ENCODE data around the gene CSNK1G3. TPM values are rescaled to one million over a fixed set of nuclear protein-coding genes. Genes with fewer than 3 reads are reported as not detected.
"Not testable (repeated sequence)": the region's sequence is repeated elsewhere in the genome, so short reads cannot be mapped to it uniquely, and the experiment has no call there.

Gene CSNK1G3
- total RNA-seq, 1 experiment from 2014 or later = 21.6 TPM

- DNase-seq (no peak), ATAC-seq (no peak)
- H3K9ac ChIP-seq (ENCODE audit: low read length) = no peak overlapping the region
- no TSS peak for BruUV-seq (replicated peaks)
- no peak overlapping the region for H3K4me2 ChIP-seq (ENCODE audit: low read length)
- H3K27me3 ChIP-seq (ENCODE audit: low read length) = no peaks in the 10 kb centered on the region
- intact Hi-C loops (cut with micrococcal nuclease) = no loop called here
- no peak overlapping the region for H3K27ac ChIP-seq (ENCODE audit: low read length)
- ChIA-PET POLR2A (ENCODE audit: unreplicated experiment) (no interaction called here), CTCF (no interaction called here)
- no peaks in the 10 kb centered on the region for H3K79me2 ChIP-seq (ENCODE audit: low read length)
- no peak overlapping the region for H3K4me3 ChIP-seq (ENCODE audit: low read length)
- H3K9me3 ChIP-seq (ENCODE audit: low read length) = no peaks in the 10 kb centered on the region
- H3K36me3 ChIP-seq (ENCODE audit: low read depth, low read length) = no peaks in the 10 kb centered on the region
- TF ChIP-seq EZH2phosphoT487 (IDR thresholded peaks at IDR 0.05; ENCODE audit: borderline replicate concordance, low read length) = no peak
- no peak for TF ChIP-seq CTCF (conservative IDR thresholded peaks at IDR 0.05; ENCODE audit: low read depth, low read length)
- no peak for TF ChIP-seq EZH2 (IDR thresholded peaks at IDR 0.05; ENCODE audit: low read length, unreplicated experiment)
- no peaks in the 10 kb centered on the region for H4K20me1 ChIP-seq (ENCODE audit: low read length)
- H2AFZ ChIP-seq (ENCODE audit: low read length) = no peak overlapping the region
- H3K9me2 ChIP-seq (replicated peaks; ENCODE audit: low read length) = no peaks in the 10 kb centered on the region
- H3F3A ChIP-seq (ENCODE audit: low read length, unreplicated experiment) = no peaks in the 10 kb centered on the region
- peaks cover 6% of the 10 kb centered on the region for H3K4me1 ChIP-seq (ENCODE audit: insufficient read depth, low read length)
Measured at GRCh38 chr5:123485275-123485674, 26.7 kb upstream of the CSNK1G3 start.

GRCh38 chr5:123486951-123487655 lies 24.9 kb upstream of the CSNK1G3 start:
- DNase-seq (no peak), ATAC-seq (no peak)
- no peak overlapping the region for H3K27ac ChIP-seq (ENCODE audit: low read length)
- TF ChIP-seq EZH2 (IDR thresholded peaks at IDR 0.05; ENCODE audit: low read length, unreplicated experiment) (no peak), CTCF (conservative IDR thresholded peaks at IDR 0.05; ENCODE audit: low read depth, low read length) (no peak), EZH2phosphoT487 (IDR thresholded peaks at IDR 0.05; ENCODE audit: borderline replicate concordance, low read length) (no peak)
- H3K27me3 ChIP-seq (ENCODE audit: low read length) = no peaks in the 10 kb centered on the region
- POLR2A ChIA-PET (ENCODE audit: unreplicated experiment) = no interaction called here
- no peaks in the 10 kb centered on the region for H3K9me3 ChIP-seq (ENCODE audit: low read length)
- H3K9ac ChIP-seq (ENCODE audit: low read length) = no peak overlapping the region
- H3F3A ChIP-seq (ENCODE audit: low read length, unreplicated experiment) = no peaks in the 10 kb centered on the region
- H2AFZ ChIP-seq (ENCODE audit: low read length) = no peak overlapping the region
- peaks cover 2% of the 10 kb centered on the region for H3K4me1 ChIP-seq (ENCODE audit: insufficient read depth, low read length)
- no peaks in the 10 kb centered on the region for H3K9me2 ChIP-seq (replicated peaks; ENCODE audit: low read length)
- H3K79me2 ChIP-seq (ENCODE audit: low read length) = no peaks in the 10 kb centered on the region
- BruUV-seq (replicated peaks) = no TSS peak
- intact Hi-C loops (cut with micrococcal nuclease) = no loop called here
- H3K4me3 ChIP-seq (ENCODE audit: low read length) = no peak overlapping the region
- H4K20me1 ChIP-seq (ENCODE audit: low read length) = no peaks in the 10 kb centered on the region
- no peaks in the 10 kb centered on the region for H3K36me3 ChIP-seq (ENCODE audit: low read depth, low read length)
- CTCF ChIA-PET = no interaction called here
- H3K4me2 ChIP-seq (ENCODE audit: low read length) = no peak overlapping the region

GRCh38 chr5:123490974-123491373 lies 21.0 kb upstream of the CSNK1G3 start:
- intact Hi-C loops (cut with micrococcal nuclease) = no loop called here
- H4K20me1 ChIP-seq (ENCODE audit: low read length) = no peaks in the 10 kb centered on the region
- no peaks in the 10 kb centered on the region for H3K4me1 ChIP-seq (ENCODE audit: insufficient read depth, low read length)
- no peaks in the 10 kb centered on the region for H3K27me3 ChIP-seq (ENCODE audit: low read length)
- H3K79me2 ChIP-seq (ENCODE audit: low read length) = no peaks in the 10 kb centered on the region
- no peak overlapping the region for H2AFZ ChIP-seq (ENCODE audit: low read length)
- ATAC-seq = no peak
- H3K36me3 ChIP-seq (ENCODE audit: low read depth, low read length) = no peaks in the 10 kb centered on the region
- H3K4me3 ChIP-seq (ENCODE audit: low read length) = no peak overlapping the region
- no peak overlapping the region for H3K9ac ChIP-seq (ENCODE audit: low read length)
- TF ChIP-seq CTCF (conservative IDR thresholded peaks at IDR 0.05; ENCODE audit: low read depth, low read length) (no peak), EZH2phosphoT487 (IDR thresholded peaks at IDR 0.05; ENCODE audit: borderline replicate concordance, low read length) (no peak), EZH2 (IDR thresholded peaks at IDR 0.05; ENCODE audit: low read length, unreplicated experiment) (no peak)
- no peak for DNase-seq
- H3K9me3 ChIP-seq (ENCODE audit: low read length) = no peaks in the 10 kb centered on the region
- CTCF ChIA-PET = no interaction called here
- POLR2A ChIA-PET (ENCODE audit: unreplicated experiment) = no interaction called here
- BruUV-seq (replicated peaks) = no TSS peak
- no peaks in the 10 kb centered on the region for H3K9me2 ChIP-seq (replicated peaks; ENCODE audit: low read length)
- no peak overlapping the region for H3K4me2 ChIP-seq (ENCODE audit: low read length)
- H3K27ac ChIP-seq (ENCODE audit: low read length) = no peak overlapping the region
- H3F3A ChIP-seq (ENCODE audit: low read length, unreplicated experiment) = no peaks in the 10 kb centered on the region

- H3K4me1 ChIP-seq (ENCODE audit: insufficient read depth, low read length); BruUV-seq (replicated peaks); H3K9ac ChIP-seq (ENCODE audit: low read length); H3K27ac ChIP-seq (ENCODE audit: low read length); POLR2A ChIA-PET (ENCODE audit: unreplicated experiment); H3K4me3 ChIP-seq (ENCODE audit: low read length); CTCF ChIA-PET; H2AFZ ChIP-seq (ENCODE audit: low read length); H3K79me2 ChIP-seq (ENCODE audit: low read length); H3K9me3 ChIP-seq (ENCODE audit: low read length); H3F3A ChIP-seq (ENCODE audit: low read length, unreplicated experiment); H3K4me2 ChIP-seq (ENCODE audit: low read length); DNase-seq; H3K36me3 ChIP-seq (ENCODE audit: low read depth, low read length); H3K27me3 ChIP-seq (ENCODE audit: low read length); H3K9me2 ChIP-seq (replicated peaks; ENCODE audit: low read length); intact Hi-C loops (cut with micrococcal nuclease); H4K20me1 ChIP-seq (ENCODE audit: low read length); ATAC-seq: not testable (repeated sequence)
Measured at GRCh38 chr5:123495211-123495610, 16.8 kb upstream of the CSNK1G3 start.
